SU-DHL-6 (cell line): Measurements from ENCODE around the gene RBM22.

Experiments
- H2AFZ ChIP-seq: fragments of 200-600 bp; sonication (generic); 2 replicates; pipeline ENCODE4 v1.6.1; 2014; ENCODE audit warnings: low read depth, mild to moderate bottlenecking, moderate library complexity, mixed read lengths, antibody characterized with exemption, low read length; ENCODE audit not compliant: severe bottlenecking
- H3F3A ChIP-seq: fragments of 200-600 bp; shearing (Covaris generic); 2 replicates; pipeline ENCODE4 v1.6.0; 2016; ENCODE audit warnings: antibody characterized with exemption, mild to moderate bottlenecking; ENCODE audit not compliant: insufficient read depth
- H3K27ac ChIP-seq: fragments of 200-600 bp; sonication (generic); 2 replicates; pipeline ENCODE4 v1.5.1; 2016; ENCODE audit warnings: low read depth, mild to moderate bottlenecking, low read length, moderate library complexity, mixed read lengths
- H3K27me3 ChIP-seq: fragments of 200-600 bp; sonication (generic), shearing (Covaris generic); 2 replicates; pipeline ENCODE4 v1.6.0; 2014; ENCODE audit warnings: mild to moderate bottlenecking, low read length
- H3K36me3 ChIP-seq: fragments of 200-600 bp; sonication (generic); 2 replicates; pipeline ENCODE4 v1.6.1; 2014; ENCODE audit warnings: mild to moderate bottlenecking, low read length, mixed read lengths
- H3K4me2 ChIP-seq: fragments of 300-600, 200-600 bp; shearing (Covaris generic), sonication (generic); 2 replicates; pipeline ENCODE4 v1.6.0; 2014; ENCODE audit warnings: low read length, low read depth, mild to moderate bottlenecking; ENCODE audit not compliant: poor library complexity, severe bottlenecking
- H3K4me3 ChIP-seq: fragments of 200-600 bp; sonication (generic); 2 replicates; pipeline ENCODE4 v1.5.1; 2014; ENCODE audit warnings: antibody characterized with exemption, low read length, mild to moderate bottlenecking, mixed read lengths; ENCODE audit not compliant: insufficient read depth, poor library complexity, severe bottlenecking
- H3K79me2 ChIP-seq: fragments of 200-600 bp; sonication (generic); 2 replicates; pipeline ENCODE4 v1.6.1; 2014; ENCODE audit warnings: mild to moderate bottlenecking, low read length, moderate library complexity; ENCODE audit not compliant: insufficient read depth
- H3K9ac ChIP-seq: fragments of 200-600 bp; sonication (generic); 2 replicates; pipeline ENCODE4 v1.7.0; 2014; ENCODE audit warnings: mild to moderate bottlenecking, low read length
- H3K9me2 ChIP-seq: fragments of 200-600 bp; sonication (generic); replicated peaks from 2 replicates; pipeline ENCODE4 v1.6.1; 2014; ENCODE audit warnings: low read length; ENCODE audit not compliant: insufficient read depth
- H3K9me3 ChIP-seq: fragments of 200-600 bp; sonication (generic); 2 replicates; pipeline ENCODE4 v1.6.1; 2014; ENCODE audit warnings: low read length, mixed read lengths; ENCODE audit not compliant: insufficient read depth
- H4K20me1 ChIP-seq: fragments of 200-600 bp; sonication (generic); 2 replicates; pipeline ENCODE4 v1.6.1; 2014; ENCODE audit warnings: low read depth, mild to moderate bottlenecking, antibody characterized with exemption, low read length, moderate library complexity, mixed read lengths
- CTCF ChIP-seq: fragments of 200-600 bp; sonication (generic); IDR thresholded peaks from one replicate; pipeline ENCODE4 v1.5.1; 2017; ENCODE audit warnings: antibody characterized with exemption, mild to moderate bottlenecking, low read length, moderate library complexity; ENCODE audit not compliant: insufficient read depth, poor library complexity, severe bottlenecking
- EZH2phosphoT487 ChIP-seq: fragments of 200-600 bp; sonication (generic), shearing (Covaris generic); conservative IDR thresholded peaks from 2 replicates; pipeline ENCODE4 v1.6.1; 2018; ENCODE audit warnings: mild to moderate bottlenecking, antibody characterized with exemption, low read length, moderate library complexity, mixed read lengths

RBM22 gene

DNA sequence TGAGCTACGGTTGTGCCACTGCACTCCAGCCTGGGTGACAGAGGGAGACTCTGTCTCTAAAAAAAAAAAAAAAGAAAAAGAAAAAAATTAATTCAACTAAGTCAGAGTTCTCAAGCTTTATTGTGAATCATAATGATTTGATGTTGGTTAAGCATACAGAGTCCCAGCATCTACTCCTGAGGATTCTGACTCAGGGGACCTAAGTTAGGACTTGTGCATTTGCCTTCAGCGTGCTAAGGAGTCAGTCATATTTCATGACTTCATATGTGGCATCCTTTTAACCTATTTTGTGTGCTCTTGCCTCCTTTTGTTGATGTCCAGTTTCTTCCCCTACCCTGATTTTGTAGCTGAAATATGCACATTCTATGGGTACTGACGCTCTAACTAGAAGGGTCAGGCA is 36.9 kb downstream of the RBM22 start:
- TF ChIP-seq EZH2phosphoT487: no peak
- no peak for TF ChIP-seq CTCF
- Histone ChIP-seq H3K4me2 (no peak overlapping the region), H3F3A (no peaks in the 10 kb centered on the region), H3K4me3 (no peak overlapping the region), H3K27me3 (no peaks in the 10 kb centered on the region), H3K79me2 (no peaks in the 10 kb centered on the region), H3K9ac (no peak overlapping the region), H3K27ac (no peak overlapping the region), H3K36me3 (no peaks in the 10 kb centered on the region), H4K20me1 (no peaks in the 10 kb centered on the region), H3K9me2 (no peaks in the 10 kb centered on the region), H2AFZ (no peak overlapping the region), H3K9me3 (no peaks in the 10 kb centered on the region)

- Histone ChIP-seq H3K27me3 (no peaks in the 10 kb centered on the region), H2AFZ (no peak overlapping the region), H3K36me3 (no peaks in the 10 kb centered on the region), H3K27ac (no peak overlapping the region), H3K4me3 (no peak overlapping the region), H3K79me2 (no peaks in the 10 kb centered on the region), H3K9me2 (no peaks in the 10 kb centered on the region), H3K9ac (no peak overlapping the region), H3K4me2 (no peak overlapping the region), H4K20me1 (no peaks in the 10 kb centered on the region), H3F3A (no peaks in the 10 kb centered on the region), H3K9me3 (no peaks in the 10 kb centered on the region)
- TF ChIP-seq CTCF: no peak
- no peak for TF ChIP-seq EZH2phosphoT487
These were observed 37.9 kb downstream of the RBM22 start for GRCh38 chr5:150662731-150663516.

- TF ChIP-seq CTCF: no peak
- no peak for TF ChIP-seq EZH2phosphoT487
- Histone ChIP-seq H4K20me1 (no peaks in the 10 kb centered on the region), H2AFZ (no peak overlapping the region), H3K36me3 (no peaks in the 10 kb centered on the region), H3K9ac (no peak overlapping the region), H3K4me2 (no peak overlapping the region), H3K4me3 (no peak overlapping the region), H3K79me2 (no peaks in the 10 kb centered on the region), H3K27me3 (no peaks in the 10 kb centered on the region), H3K9me3 (no peaks in the 10 kb centered on the region), H3K27ac (no peak overlapping the region), H3F3A (no peaks in the 10 kb centered on the region), H3K9me2 (no peaks in the 10 kb centered on the region)
These were observed 38.9 kb downstream of the RBM22 start for GRCh38 chr5:150661821-150662596.
